Karpas-422 (cell line): ENCODE results near the gene SLC7A8. TPM values are rescaled to one million over a fixed set of nuclear protein-coding genes. Genes with fewer than 3 reads are reported as not detected.
"Not testable (repeated sequence)": the region's sequence is repeated elsewhere in the genome, so short reads cannot be mapped to it uniquely, and the experiment has no call there.

Experiments
- DNase-seq: peaks from one replicate; pipeline ENCODE4 v3.0.0-alpha.2; 2015
- H2AFZ ChIP-seq: fragments of 200-600 bp; sonication (generic); 2 replicates; pipeline ENCODE4 v1.6.1; 2014; ENCODE audit warnings: antibody characterized with exemption, low read length, mixed read lengths
- H3K27ac ChIP-seq: fragments of 200-600 bp; sonication (generic); 2 replicates; pipeline ENCODE4 v1.5.1; 2014; ENCODE audit warnings: mild to moderate bottlenecking, low read length, moderate library complexity
- H3K27me3 ChIP-seq: fragments of 200-600 bp; sonication (generic); 2 replicates; pipeline ENCODE4 v1.6.1; 2014; ENCODE audit warnings: low read length, mixed read lengths
- H3K36me3 ChIP-seq: fragments of 200-600 bp; sonication (generic); 2 replicates; pipeline ENCODE4 v1.6.1; 2014; ENCODE audit warnings: low read length, mixed read lengths; ENCODE audit not compliant: insufficient read depth
- H3K4me1 ChIP-seq: fragments of 200-600 bp; sonication (generic); 2 replicates; pipeline ENCODE4 v1.6.1; 2014; ENCODE audit warnings: mild to moderate bottlenecking, low read length, mixed read lengths
- H3K4me2 ChIP-seq: fragments of 200-600 bp; sonication (generic); 2 replicates; pipeline ENCODE4 v1.6.1; 2014; ENCODE audit warnings: low read length, low read depth, mild to moderate bottlenecking; ENCODE audit not compliant: poor library complexity, severe bottlenecking
- H3K4me3 ChIP-seq: fragments of 200-600 bp; sonication (generic); 2 replicates; pipeline ENCODE4 v1.5.1; 2014; ENCODE audit warnings: mild to moderate bottlenecking, antibody characterized with exemption, low read length, mixed read lengths
- H3K79me2 ChIP-seq: fragments of 200-600 bp; sonication (generic); 2 replicates; pipeline ENCODE4 v1.6.1; 2014; ENCODE audit warnings: mild to moderate bottlenecking, low read length, mixed read lengths
- H3K9ac ChIP-seq: fragments of 200-600 bp; sonication (generic); 2 replicates; pipeline ENCODE4 v1.6.0; 2014; ENCODE audit warnings: low read length
- H3K9me2 ChIP-seq: fragments of 200-600 bp; sonication (generic), shearing (Covaris generic); replicated peaks from 2 replicates; pipeline ENCODE4 v1.6.0; 2014; ENCODE audit warnings: mild to moderate bottlenecking, low read length, moderate library complexity; ENCODE audit not compliant: insufficient read depth
- H3K9me3 ChIP-seq: fragments of 300-700, 200-600 bp; sonication (generic); 2 replicates; pipeline ENCODE4 v1.6.1; 2014; ENCODE audit warnings: low read length, mixed read lengths
- H4K20me1 ChIP-seq: fragments of 200-600 bp; sonication (generic); 2 replicates; pipeline ENCODE4 v1.6.1; 2014; ENCODE audit warnings: mild to moderate bottlenecking, antibody characterized with exemption, low read length, low read depth; ENCODE audit not compliant: insufficient read depth
- total RNA-seq: library from RNA; depleted of rRNA; stranded (reverse); fragments of >200 nt; shearing (Covaris generic); gene quantifications from 2 replicates; pipeline ENCODE4 v1.2.3, GENCODE V29; 2014; ENCODE audit warnings: low replicate concordance

The SLC7A8 gene
- total RNA-seq, 1 experiment from 2014 or later: not detected

GRCh38 chr14:23107620-23108019, 75.8 kb downstream of the SLC7A8 start:
- not testable (repeated sequence) for H3K9ac ChIP-seq, H4K20me1 ChIP-seq, H3K27me3 ChIP-seq, H3K4me1 ChIP-seq, H3K27ac ChIP-seq, H3K4me3 ChIP-seq, H3K36me3 ChIP-seq, H2AFZ ChIP-seq, H3K4me2 ChIP-seq, H3K79me2 ChIP-seq, DNase-seq, H3K9me2 ChIP-seq, H3K9me3 ChIP-seq

- H3K27me3 ChIP-seq: no peaks in the 10 kb centered on the region
- no peak for DNase-seq
- H3K79me2 ChIP-seq: no peaks in the 10 kb centered on the region
- no peak overlapping the region for H3K4me2 ChIP-seq
- no peaks in the 10 kb centered on the region for H3K4me1 ChIP-seq
- H3K9me3 ChIP-seq: no peaks in the 10 kb centered on the region
- no peak overlapping the region for H3K4me3 ChIP-seq
- no peaks in the 10 kb centered on the region for H3K36me3 ChIP-seq
- H3K9ac ChIP-seq: no peak overlapping the region
- H3K27ac ChIP-seq: no peak overlapping the region
- no peaks in the 10 kb centered on the region for H4K20me1 ChIP-seq
- H3K9me2 ChIP-seq: no peaks in the 10 kb centered on the region
- no peak overlapping the region for H2AFZ ChIP-seq
Observed at GRCh38 chr14:23106747-23107045, 76.8 kb downstream of the SLC7A8 start.

- no peaks in the 10 kb centered on the region for H3K4me1 ChIP-seq
- H3K27me3 ChIP-seq: no peaks in the 10 kb centered on the region
- no peaks in the 10 kb centered on the region for H3K36me3 ChIP-seq
- H3K79me2 ChIP-seq: no peaks in the 10 kb centered on the region
- DNase-seq: no peak
- no peak overlapping the region for H3K9ac ChIP-seq
- no peak overlapping the region for H2AFZ ChIP-seq
- H3K4me2 ChIP-seq: no peak overlapping the region
- H3K4me3 ChIP-seq: no peak overlapping the region
- H3K27ac ChIP-seq: no peak overlapping the region
- H4K20me1 ChIP-seq: 0 out of 2 replicates have a peak, but pooled peaks cover 2% of the 10 kb centered on the region
- no peaks in the 10 kb centered on the region for H3K9me3 ChIP-seq
- no peaks in the 10 kb centered on the region for H3K9me2 ChIP-seq
Observed at GRCh38 chr14:23105348-23105824, 78.1 kb downstream of the SLC7A8 start.

GRCh38 chr14:23104591-23105347, 78.7 kb downstream of the SLC7A8 start, which contains the start of gene CIROP:
Gene CIROP, minus strand, starts transcription at chr14:23104989. Its CDS starts 69 bp downstream, at chr14:23104920.
- no peak within 1 kb of the TSS for H3K27ac ChIP-seq
- no peaks in the 10 kb centered on the region for H3K9me3 ChIP-seq
- no peak within 1 kb of the TSS for H3K9ac ChIP-seq
- no peaks in the 10 kb centered on the region for H3K9me2 ChIP-seq
- DNase-seq: no peak
- H3K4me2 ChIP-seq: no peak within 1 kb of the TSS
- H3K79me2 ChIP-seq: no peaks in the 10 kb centered on the region
- no peaks in the 10 kb centered on the region for H3K36me3 ChIP-seq
- H3K4me3 ChIP-seq: no peak within 1 kb of the TSS
- no peak within 1 kb of the TSS for H2AFZ ChIP-seq
- no peaks in the 10 kb centered on the region for H3K27me3 ChIP-seq
- H3K4me1 ChIP-seq: no peaks in the 10 kb centered on the region
- H4K20me1 ChIP-seq: peaks cover 5% of the 10 kb centered on the region; the same call in 1 of the 2 replicates

GRCh38 chr14:23104070-23104590, 79.3 kb downstream of the SLC7A8 start:
- Histone ChIP-seq H3K9ac (no peak overlapping the region), H3K4me3 (no peak overlapping the region), H3K79me2 (no peaks in the 10 kb centered on the region), H3K27me3 (no peaks in the 10 kb centered on the region), H3K4me1 (no peaks in the 10 kb centered on the region), H3K36me3 (no peaks in the 10 kb centered on the region), H3K9me3 (no peaks in the 10 kb centered on the region), H4K20me1 (peaks cover 7% of the 10 kb centered on the region; the same call in 1 of the 2 replicates), H3K27ac (no peak overlapping the region), H2AFZ (no peak overlapping the region), H3K4me2 (no peak overlapping the region), H3K9me2 (no peaks in the 10 kb centered on the region)
- no peak for DNase-seq

- Histone ChIP-seq H3K9ac (no peak overlapping the region), H3K4me1 (no peaks in the 10 kb centered on the region), H3K4me3 (no peak overlapping the region), H3K27ac (no peak overlapping the region), H3K79me2 (no peaks in the 10 kb centered on the region), H3K27me3 (no peaks in the 10 kb centered on the region), H3K9me3 (no peaks in the 10 kb centered on the region), H3K36me3 (no peaks in the 10 kb centered on the region), H2AFZ (no peak overlapping the region), H4K20me1 (peaks cover 12% of the 10 kb centered on the region; the same call in 1 of the 2 replicates), H3K9me2 (no peaks in the 10 kb centered on the region), H3K4me2 (no peak overlapping the region)
- no peak for DNase-seq
Observed at GRCh38 chr14:23103581-23103980, 79.9 kb downstream of the SLC7A8 start.

GRCh38 chr14:23102801-23103200, 80.7 kb downstream of the SLC7A8 start:
- Histone ChIP-seq H3K27me3 (no peaks in the 10 kb centered on the region), H3K4me3 (no peak overlapping the region), H3K9me2 (no peaks in the 10 kb centered on the region)

GRCh38 chr14:23101986-23102625, 81.4 kb downstream of the SLC7A8 start:
- DNase-seq: no peak
- H3K27me3 ChIP-seq: no peaks in the 10 kb centered on the region
- H4K20me1 ChIP-seq: peaks cover 26% of the 10 kb centered on the region
- no peak overlapping the region for H3K4me2 ChIP-seq
- H3K79me2 ChIP-seq: peaks cover 11% of the 10 kb centered on the region
- H3K9me3 ChIP-seq: no peaks in the 10 kb centered on the region
- H2AFZ ChIP-seq: no peak overlapping the region
- H3K9ac ChIP-seq: no peak overlapping the region
- peaks cover 13% of the 10 kb centered on the region for H3K36me3 ChIP-seq
- H3K4me1 ChIP-seq: peaks cover under 1% of the 10 kb centered on the region
- no peak overlapping the region for H3K27ac ChIP-seq
- H3K4me3 ChIP-seq: no peak overlapping the region
- no peaks in the 10 kb centered on the region for H3K9me2 ChIP-seq

More at GRCh38 chr14:23102801-23103200, 80.7 kb downstream of the SLC7A8 start:
- H3K9ac ChIP-seq: no peak overlapping the region
- peaks cover 4% of the 10 kb centered on the region for H3K79me2 ChIP-seq
- H3K9me3 ChIP-seq: no peaks in the 10 kb centered on the region
- no peak for DNase-seq
- no peak overlapping the region for H2AFZ ChIP-seq
- no peak overlapping the region for H3K4me2 ChIP-seq
- no peak overlapping the region for H3K27ac ChIP-seq
- peaks cover 19% of the 10 kb centered on the region; the same call in 1 of the 2 replicates for H4K20me1 ChIP-seq
- H3K4me1 ChIP-seq: no peaks in the 10 kb centered on the region
- peaks cover 8% of the 10 kb centered on the region for H3K36me3 ChIP-seq
